Gastrocnemius medialis (tissue), 4 donors: ENCODE measurements around the gene NTNG1.

Experiments used
- POLR2A ChIP-seq, 2 donors: fragments of 450-650 bp; IDR thresholded peaks; one replicate each; pipeline ENCODE4 v1.6.1; 2017; ENCODE audit warnings: antibody characterized with exemption in 2 of 2, mild to moderate bottlenecking in 2 of 2, moderate library complexity in 2 of 2
- TF ChIP-seq, protein P1 (sequence below), 5 experiments: fragments of 450-650 bp in 3 of 5; fragments of 200-600 bp in 2 of 5; sonication (generic) in 2 of 5; IDR thresholded peaks in 4 of 5; conservative IDR thresholded peaks in 1 of 5; 1 replicate in 4 of 5; 2 replicates in 1 of 5; pipeline ENCODE4 v1.5.1; 2016 to 2019; ENCODE audit warnings: antibody characterized with exemption in 5 of 5, mild to moderate bottlenecking in 3 of 5, moderate library complexity in 3 of 5

DNA sequence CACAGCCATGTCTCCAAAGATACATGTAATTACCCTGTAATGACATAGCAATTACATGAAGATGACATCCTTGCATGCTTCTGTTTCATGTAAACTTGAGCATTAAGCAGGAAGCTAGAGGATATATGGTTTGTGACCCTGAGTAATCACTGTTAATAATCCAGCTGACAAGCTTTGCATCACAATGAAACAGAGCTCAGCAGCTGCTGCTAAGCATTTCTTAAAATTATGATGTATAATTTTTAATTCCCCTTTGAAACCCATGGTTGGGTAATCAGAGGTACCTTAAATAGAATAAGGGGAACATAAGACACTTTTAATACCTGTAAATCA is 293.5 kb downstream of the NTNG1 start:
- TF ChIP-seq, protein P1, sequence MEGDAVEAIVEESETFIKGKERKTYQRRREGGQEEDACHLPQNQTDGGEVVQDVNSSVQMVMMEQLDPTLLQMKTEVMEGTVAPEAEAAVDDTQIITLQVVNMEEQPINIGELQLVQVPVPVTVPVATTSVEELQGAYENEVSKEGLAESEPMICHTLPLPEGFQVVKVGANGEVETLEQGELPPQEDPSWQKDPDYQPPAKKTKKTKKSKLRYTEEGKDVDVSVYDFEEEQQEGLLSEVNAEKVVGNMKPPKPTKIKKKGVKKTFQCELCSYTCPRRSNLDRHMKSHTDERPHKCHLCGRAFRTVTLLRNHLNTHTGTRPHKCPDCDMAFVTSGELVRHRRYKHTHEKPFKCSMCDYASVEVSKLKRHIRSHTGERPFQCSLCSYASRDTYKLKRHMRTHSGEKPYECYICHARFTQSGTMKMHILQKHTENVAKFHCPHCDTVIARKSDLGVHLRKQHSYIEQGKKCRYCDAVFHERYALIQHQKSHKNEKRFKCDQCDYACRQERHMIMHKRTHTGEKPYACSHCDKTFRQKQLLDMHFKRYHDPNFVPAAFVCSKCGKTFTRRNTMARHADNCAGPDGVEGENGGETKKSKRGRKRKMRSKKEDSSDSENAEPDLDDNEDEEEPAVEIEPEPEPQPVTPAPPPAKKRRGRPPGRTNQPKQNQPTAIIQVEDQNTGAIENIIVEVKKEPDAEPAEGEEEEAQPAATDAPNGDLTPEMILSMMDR (IDR thresholded peaks at IDR 0.05 in 4 of 5, conservative IDR thresholded peaks at IDR 0.05 in 1 of 5) = no peak
- no peak for TF ChIP-seq POLR2A (IDR thresholded peaks at IDR 0.05)
